ENCODE measurements around the gene PAPSS1. TPM values are rescaled to one million over a fixed set of nuclear protein-coding genes. Genes with fewer than 3 reads are reported as not detected.

PAPSS1 gene
- total and polyA plus RNA-seq, 2 experiments from 2014 or later = 72.0 to 85.8 TPM

DNA sequence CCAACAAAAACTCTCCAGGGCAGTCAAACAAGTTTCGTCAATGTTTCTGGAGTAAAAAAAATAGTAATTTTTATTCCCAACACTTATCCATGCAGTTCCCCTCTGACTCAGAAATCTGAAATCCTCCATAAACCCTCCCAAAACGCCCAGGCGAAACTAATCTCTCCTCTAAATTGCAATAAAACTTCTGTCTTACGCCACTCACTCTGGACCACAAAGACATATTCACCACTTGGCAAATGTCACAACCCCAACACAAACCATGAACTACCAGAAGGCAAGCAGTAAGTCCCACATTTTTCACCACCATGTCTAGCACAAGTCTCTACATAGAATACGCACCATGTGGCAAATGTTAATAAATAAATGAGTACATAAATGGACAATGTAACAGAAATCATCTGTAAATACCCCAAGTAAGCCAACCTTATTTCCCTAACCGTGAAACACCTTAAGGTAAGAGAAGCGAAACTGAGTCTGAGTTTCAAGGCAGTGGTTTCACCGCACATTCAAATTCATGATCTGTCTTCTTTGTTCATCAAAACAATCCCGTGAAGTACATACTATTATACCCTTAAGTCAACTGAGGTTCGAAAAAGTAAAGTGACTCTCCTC lies 1.6 kb downstream of the PAPSS1 start:
- Mint-ChIP-seq H3K36me3 (ENCODE audit: low read depth) (peaks cover 5% of the 10 kb centered on the region; the same call in 1 of the 3 replicates), H3K27ac (no peak overlapping the region), H3K4me1 (peaks cover 47% of the 10 kb centered on the region), H3K27me3 (ENCODE audit: insufficient read depth, low read depth, poor library complexity) (peaks cover 14% of the 10 kb centered on the region), H3K9me3 (no peaks in the 10 kb centered on the region; the same call in 2 of the 3 replicates), H3K4me3 (peak overlapping the region; percentile 91)
- Histone ChIP-seq H3F3A (replicated peaks; ENCODE audit: low read depth) (peaks cover 9% of the 10 kb centered on the region), H3K27ac (ENCODE audit: low read depth) (no peak overlapping the region), H4K20me1 (replicated peaks; ENCODE audit: insufficient read depth) (peaks cover 10% of the 10 kb centered on the region; the same call in 1 of the 2 replicates), H2AFZ (no peak overlapping the region), H3K36me3 (ENCODE audit: insufficient read depth) (no peaks in the 10 kb centered on the region), H3K9me2 (ENCODE audit: insufficient read depth) (no peaks in the 10 kb centered on the region), H3K27me3 (ENCODE audit: insufficient read depth) (peaks cover 7% of the 10 kb centered on the region; the same call in 1 of the 2 replicates), H3K79me2 (replicated peaks; ENCODE audit: insufficient read depth) (peaks cover 60% of the 10 kb centered on the region), H3K4me3 (peak overlapping the region; percentile 90), H3K4me2 (peak overlapping the region; percentile 92), H3K4me1 (ENCODE audit: insufficient read depth) (peaks cover 50% of the 10 kb centered on the region)
- DNase-seq (ENCODE audit: low spot score) (no peak), ATAC-seq (no peak)
- no peak for TF ChIP-seq STAT1 (IDR thresholded peaks at IDR 0.05; ENCODE audit: unreplicated experiment)
- TF ChIP-seq JUNB (IDR thresholded peaks at IDR 0.05; ENCODE audit: unreplicated experiment) = no peak
- TF ChIP-seq EZH2 (IDR thresholded peaks at IDR 0.05; ENCODE audit: low read depth, unreplicated experiment) = no peak
- TF ChIP-seq, protein P1, sequence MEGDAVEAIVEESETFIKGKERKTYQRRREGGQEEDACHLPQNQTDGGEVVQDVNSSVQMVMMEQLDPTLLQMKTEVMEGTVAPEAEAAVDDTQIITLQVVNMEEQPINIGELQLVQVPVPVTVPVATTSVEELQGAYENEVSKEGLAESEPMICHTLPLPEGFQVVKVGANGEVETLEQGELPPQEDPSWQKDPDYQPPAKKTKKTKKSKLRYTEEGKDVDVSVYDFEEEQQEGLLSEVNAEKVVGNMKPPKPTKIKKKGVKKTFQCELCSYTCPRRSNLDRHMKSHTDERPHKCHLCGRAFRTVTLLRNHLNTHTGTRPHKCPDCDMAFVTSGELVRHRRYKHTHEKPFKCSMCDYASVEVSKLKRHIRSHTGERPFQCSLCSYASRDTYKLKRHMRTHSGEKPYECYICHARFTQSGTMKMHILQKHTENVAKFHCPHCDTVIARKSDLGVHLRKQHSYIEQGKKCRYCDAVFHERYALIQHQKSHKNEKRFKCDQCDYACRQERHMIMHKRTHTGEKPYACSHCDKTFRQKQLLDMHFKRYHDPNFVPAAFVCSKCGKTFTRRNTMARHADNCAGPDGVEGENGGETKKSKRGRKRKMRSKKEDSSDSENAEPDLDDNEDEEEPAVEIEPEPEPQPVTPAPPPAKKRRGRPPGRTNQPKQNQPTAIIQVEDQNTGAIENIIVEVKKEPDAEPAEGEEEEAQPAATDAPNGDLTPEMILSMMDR (conservative IDR thresholded peaks at IDR 0.05; ENCODE audit: low read depth in 2 of 2) = no peak
- no peak for TF ChIP-seq NANOG (IDR thresholded peaks at IDR 0.05; ENCODE audit: borderline replicate concordance)
- TF ChIP-seq ZNF331 (CRISPR knock-in tag; IDR thresholded peaks at IDR 0.05; ENCODE audit: low read depth) = no peak
- no peak for TF ChIP-seq EZH2phosphoT487 (IDR thresholded peaks at IDR 0.05; ENCODE audit: unreplicated experiment)
- TF ChIP-seq ZNF114 (CRISPR knock-in tag; IDR thresholded peaks at IDR 0.05) = no peak
- TF ChIP-seq POLR2AphosphoS5 (IDR thresholded peaks at IDR 0.05; ENCODE audit: low read depth) = no peak
- no peak for TF ChIP-seq REST (IDR thresholded peaks at IDR 0.05; ENCODE audit: unreplicated experiment)
- TF ChIP-seq, protein P2, sequence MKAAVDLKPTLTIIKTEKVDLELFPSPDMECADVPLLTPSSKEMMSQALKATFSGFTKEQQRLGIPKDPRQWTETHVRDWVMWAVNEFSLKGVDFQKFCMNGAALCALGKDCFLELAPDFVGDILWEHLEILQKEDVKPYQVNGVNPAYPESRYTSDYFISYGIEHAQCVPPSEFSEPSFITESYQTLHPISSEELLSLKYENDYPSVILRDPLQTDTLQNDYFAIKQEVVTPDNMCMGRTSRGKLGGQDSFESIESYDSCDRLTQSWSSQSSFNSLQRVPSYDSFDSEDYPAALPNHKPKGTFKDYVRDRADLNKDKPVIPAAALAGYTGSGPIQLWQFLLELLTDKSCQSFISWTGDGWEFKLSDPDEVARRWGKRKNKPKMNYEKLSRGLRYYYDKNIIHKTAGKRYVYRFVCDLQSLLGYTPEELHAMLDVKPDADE (IDR thresholded peaks at IDR 0.05) = no peak
- TF ChIP-seq, protein P3, sequence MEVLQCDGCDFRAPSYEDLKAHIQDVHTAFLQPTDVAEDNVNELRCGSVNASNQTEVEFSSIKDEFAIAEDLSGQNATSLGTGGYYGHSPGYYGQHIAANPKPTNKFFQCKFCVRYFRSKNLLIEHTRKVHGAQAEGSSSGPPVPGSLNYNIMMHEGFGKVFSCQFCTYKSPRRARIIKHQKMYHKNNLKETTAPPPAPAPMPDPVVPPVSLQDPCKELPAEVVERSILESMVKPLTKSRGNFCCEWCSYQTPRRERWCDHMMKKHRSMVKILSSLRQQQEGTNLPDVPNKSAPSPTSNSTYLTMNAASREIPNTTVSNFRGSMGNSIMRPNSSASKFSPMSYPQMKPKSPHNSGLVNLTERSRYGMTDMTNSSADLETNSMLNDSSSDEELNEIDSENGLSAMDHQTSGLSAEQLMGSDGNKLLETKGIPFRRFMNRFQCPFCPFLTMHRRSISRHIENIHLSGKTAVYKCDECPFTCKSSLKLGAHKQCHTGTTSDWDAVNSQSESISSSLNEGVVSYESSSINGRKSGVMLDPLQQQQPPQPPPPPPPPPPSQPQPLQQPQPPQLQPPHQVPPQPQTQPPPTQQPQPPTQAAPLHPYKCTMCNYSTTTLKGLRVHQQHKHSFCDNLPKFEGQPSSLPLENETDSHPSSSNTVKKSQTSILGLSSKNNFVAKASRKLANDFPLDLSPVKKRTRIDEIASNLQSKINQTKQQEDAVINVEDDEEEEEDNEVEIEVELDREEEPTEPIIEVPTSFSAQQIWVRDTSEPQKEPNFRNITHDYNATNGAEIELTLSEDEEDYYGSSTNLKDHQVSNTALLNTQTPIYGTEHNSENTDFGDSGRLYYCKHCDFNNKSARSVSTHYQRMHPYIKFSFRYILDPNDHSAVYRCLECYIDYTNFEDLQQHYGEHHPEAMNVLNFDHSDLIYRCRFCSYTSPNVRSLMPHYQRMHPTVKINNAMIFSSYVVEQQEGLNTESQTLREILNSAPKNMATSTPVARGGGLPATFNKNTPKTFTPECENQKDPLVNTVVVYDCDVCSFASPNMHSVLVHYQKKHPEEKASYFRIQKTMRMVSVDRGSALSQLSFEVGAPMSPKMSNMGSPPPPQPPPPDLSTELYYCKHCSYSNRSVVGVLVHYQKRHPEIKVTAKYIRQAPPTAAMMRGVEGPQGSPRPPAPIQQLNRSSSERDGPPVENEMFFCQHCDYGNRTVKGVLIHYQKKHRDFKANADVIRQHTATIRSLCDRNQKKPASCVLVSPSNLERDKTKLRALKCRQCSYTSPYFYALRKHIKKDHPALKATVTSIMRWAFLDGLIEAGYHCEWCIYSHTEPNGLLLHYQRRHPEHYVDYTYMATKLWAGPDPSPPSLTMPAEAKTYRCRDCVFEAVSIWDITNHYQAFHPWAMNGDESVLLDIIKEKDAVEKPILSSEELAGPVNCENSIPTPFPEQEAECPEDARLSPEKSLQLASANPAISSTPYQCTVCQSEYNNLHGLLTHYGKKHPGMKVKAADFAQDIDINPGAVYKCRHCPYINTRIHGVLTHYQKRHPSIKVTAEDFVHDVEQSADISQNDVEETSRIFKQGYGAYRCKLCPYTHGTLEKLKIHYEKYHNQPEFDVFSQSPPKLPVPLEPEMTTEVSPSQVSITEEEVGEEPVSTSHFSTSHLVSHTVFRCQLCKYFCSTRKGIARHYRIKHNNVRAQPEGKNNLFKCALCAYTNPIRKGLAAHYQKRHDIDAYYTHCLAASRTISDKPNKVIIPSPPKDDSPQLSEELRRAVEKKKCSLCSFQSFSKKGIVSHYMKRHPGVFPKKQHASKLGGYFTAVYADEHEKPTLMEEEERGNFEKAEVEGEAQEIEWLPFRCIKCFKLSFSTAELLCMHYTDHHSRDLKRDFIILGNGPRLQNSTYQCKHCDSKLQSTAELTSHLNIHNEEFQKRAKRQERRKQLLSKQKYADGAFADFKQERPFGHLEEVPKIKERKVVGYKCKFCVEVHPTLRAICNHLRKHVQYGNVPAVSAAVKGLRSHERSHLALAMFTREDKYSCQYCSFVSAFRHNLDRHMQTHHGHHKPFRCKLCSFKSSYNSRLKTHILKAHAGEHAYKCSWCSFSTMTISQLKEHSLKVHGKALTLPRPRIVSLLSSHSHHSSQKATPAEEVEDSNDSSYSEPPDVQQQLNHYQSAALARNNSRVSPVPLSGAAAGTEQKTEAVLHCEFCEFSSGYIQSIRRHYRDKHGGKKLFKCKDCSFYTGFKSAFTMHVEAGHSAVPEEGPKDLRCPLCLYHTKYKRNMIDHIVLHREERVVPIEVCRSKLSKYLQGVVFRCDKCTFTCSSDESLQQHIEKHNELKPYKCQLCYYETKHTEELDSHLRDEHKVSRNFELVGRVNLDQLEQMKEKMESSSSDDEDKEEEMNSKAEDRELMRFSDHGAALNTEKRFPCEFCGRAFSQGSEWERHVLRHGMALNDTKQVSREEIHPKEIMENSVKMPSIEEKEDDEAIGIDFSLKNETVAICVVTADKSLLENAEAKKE (CRISPR knock-in tag; IDR thresholded peaks at IDR 0.05) = no peak
